Measurements from ENCODE around the gene EFNA1.

GRCh38 chr1:155173478-155174323 is 46.0 kb downstream of the EFNA1 start, which contains the start of gene TRIM46:
- TF ChIP-seq FOXM1 (IDR thresholded peaks at IDR 0.05; ENCODE audit: borderline replicate concordance), result no peak
- TF ChIP-seq ELF4 (IDR thresholded peaks at IDR 0.05), result no peak
- TF ChIP-seq TARDBP (IDR thresholded peaks at IDR 0.05), result no peak
- TF ChIP-seq SUZ12 (IDR thresholded peaks at IDR 0.05), result no peak
- TF ChIP-seq BHLHE40 (IDR thresholded peaks at IDR 0.05; ENCODE audit: borderline replicate concordance), result no peak
- TF ChIP-seq PKNOX1 (IDR thresholded peaks at IDR 0.05), result no peak
- TF ChIP-seq SP1 (IDR thresholded peaks at IDR 0.05), result no peak
- TF ChIP-seq HDGF (IDR thresholded peaks at IDR 0.05; ENCODE audit: borderline replicate concordance), result no peak
- TF ChIP-seq ARNT (IDR thresholded peaks at IDR 0.05), result no peak
- no peak for TF ChIP-seq FOXA1 (IDR thresholded peaks at IDR 0.05)
- TF ChIP-seq ZNF384 (IDR thresholded peaks at IDR 0.05), result no peak
- TF ChIP-seq FOXK2 (IDR thresholded peaks at IDR 0.05), result no peak
